ENCODE data around the gene PIN4.
"Not testable (repeated sequence)": the region's sequence is repeated elsewhere in the genome, so short reads cannot be mapped to it uniquely, and the experiment has no call there.

PIN4 gene

DNA sequence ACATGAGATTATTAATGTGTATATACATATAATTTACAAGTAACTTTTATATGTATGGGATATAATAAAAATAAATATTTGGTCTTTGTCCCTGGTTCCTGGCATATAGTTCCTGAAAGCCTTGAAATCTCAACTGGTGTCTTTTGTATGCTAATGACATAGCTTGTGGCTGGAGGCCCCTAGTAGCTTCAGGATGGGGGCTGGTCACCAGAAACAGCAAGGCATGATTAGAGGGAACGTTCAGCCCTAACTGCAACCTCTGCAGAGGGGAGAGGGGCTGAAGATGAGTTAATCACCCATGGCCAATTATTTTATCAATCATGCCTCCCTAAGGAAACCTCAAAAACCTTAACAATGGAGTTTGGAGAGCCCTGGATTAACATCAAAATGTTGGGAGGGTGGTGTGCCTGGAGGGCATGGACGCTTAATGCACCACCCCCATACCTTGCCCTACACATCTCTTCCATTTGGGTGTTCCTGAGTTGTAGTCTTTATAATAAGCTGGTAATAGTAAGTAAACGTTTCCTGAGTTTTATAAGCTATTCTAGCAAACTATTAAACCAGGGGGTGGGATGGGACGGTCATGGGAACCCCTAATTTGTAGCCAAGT is 21.3 kb downstream of the PIN4 start:
- no peak for DNase-seq (ENCODE audit: low spot score)

GRCh38 chrX:72203421-72203820 is 21.9 kb downstream of the PIN4 start:
- DNase-seq (ENCODE audit: low spot score), result no peak

- DNase-seq (ENCODE audit: low spot score), result no peak
Measured at GRCh38 chrX:72205706-72206105, 24.1 kb downstream of the PIN4 start.

GRCh38 chrX:72207366-72207765 is 25.8 kb downstream of the PIN4 start:
- no peak for DNase-seq (ENCODE audit: low spot score)

DNA sequence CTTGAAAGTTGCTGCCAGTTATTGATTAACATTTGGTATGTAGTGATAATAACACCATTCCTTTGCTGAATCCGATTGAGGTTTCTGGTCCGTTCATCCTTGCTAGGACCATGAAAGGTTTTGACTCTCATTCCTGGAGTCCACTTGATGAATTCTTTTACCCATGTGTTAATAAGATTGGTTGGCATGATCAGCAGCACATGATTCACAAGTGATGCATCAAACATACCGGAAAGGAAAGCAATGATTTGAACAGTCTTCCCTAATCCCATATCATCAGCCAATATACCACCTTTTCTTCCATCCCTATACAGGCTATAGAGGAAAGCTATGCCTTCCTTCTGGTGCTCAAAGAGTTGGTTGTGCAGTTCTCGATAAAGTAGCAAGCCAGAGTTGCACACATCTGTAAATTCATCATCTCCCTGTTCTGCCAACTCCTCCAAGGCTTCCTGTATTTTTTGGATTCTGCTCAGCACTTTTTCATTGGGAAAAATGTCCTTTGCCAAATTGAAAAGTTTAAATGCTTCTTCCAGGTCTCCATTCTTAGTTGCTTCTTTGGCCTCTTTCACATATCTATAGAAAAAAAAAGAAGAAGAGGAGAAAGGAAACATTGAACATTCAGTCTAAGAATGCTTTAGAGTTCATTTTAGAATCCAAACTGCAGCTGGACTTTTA is 26.7 kb downstream of the PIN4 start:
- no peak for DNase-seq (ENCODE audit: low spot score)

- no peak for DNase-seq (ENCODE audit: low spot score)
Measured at GRCh38 chrX:72216973-72217372, 35.4 kb downstream of the PIN4 start.

DNA sequence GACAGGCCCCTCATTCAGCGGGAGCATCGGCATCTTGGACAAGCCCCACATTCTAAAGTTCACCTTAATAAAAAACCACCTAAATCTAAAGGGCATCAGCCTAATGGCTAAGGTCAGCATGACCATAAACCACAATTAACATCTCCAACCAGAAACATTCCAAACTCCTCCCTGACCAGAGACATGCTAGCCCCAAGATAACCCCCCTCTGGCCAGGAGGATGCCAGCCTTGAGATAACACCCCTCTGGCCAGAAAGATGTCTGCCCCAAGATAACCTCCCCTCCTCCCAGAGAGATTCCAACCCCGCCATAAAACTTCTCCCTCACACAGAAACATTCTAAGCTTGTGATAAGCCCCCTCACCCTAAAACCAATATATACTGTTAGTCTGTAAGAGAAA is 38.8 kb downstream of the PIN4 start:
- not testable (repeated sequence) for DNase-seq (ENCODE audit: low spot score)

GRCh38 chrX:72230290-72230689 is 48.7 kb downstream of the PIN4 start:
- no peak for DNase-seq (ENCODE audit: low spot score)

- peak; percentile 39 for DNase-seq (ENCODE audit: low spot score)
Measured at GRCh38 chrX:72236841-72237240, 55.3 kb downstream of the PIN4 start.

- no peak for DNase-seq (ENCODE audit: low spot score)
Measured at GRCh38 chrX:72238183-72238582, 56.6 kb downstream of the PIN4 start.

DNA sequence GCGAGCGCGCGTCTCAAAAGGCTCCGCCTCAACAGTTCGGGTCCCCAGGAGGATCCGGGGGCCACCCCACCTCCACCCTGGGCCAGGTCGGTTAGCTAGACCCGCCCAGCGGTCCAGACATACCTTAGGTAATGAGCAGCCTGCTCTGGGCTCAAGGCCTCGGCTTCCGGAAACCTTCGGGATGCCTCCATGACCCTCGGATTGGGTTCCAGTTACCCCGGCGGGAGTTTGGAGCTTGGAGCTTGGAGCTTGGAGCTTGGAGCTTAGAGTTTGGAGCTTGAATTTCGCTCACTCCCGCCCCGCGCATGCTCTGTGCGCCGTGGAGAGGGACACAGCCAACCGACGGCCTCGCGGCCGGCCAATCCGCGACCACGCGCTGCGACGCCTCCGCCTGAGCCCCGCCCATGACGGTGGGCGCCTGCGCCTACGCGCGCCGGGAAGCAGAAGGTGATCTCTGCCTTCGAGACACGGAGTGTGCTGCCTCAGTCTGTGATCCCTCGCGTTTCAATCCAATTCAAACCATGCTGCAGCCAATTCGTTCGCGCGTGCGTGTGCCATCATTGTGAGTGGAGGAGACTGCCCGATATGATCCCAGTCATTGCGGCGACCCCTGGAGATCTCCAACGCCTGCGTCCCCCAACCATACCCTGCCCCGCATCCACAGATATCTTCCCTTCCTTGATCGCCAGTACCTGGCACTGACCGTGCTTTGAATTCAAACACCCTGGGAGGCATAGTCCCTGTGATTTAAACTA is 57.3 kb downstream of the PIN4 start, which contains the start of gene ERCC6L:
TSS of gene ERCC6L (minus strand) at position 307 of the 755 bp plus-strand sequence. CDS start at position 191, 116 bp downstream.
- DNase-seq (ENCODE audit: low spot score), result peak; percentile 94

GRCh38 chrX:72240976-72241375 is 59.4 kb downstream of the PIN4 start:
- DNase-seq (ENCODE audit: low spot score), result no peak

DNA sequence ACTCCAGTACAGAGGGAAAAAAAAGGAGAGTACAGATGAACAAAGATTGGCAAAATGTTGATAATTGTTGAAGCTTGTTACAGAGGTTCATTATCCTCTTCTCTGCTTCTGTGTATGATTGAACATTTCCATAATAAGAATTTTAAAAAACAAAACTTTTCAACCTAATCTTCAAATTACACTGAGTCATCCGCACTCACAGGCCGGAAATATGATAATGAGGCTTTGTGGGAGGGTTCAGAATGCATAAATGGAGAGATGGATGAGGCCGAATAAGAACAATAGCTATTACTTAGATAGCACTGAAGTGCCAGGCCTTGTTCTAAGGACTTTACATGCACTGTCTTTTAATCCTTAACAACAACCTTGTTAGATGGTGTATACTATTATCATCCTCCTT is 61.9 kb downstream of the PIN4 start:
- DNase-seq (ENCODE audit: low spot score), result no peak

DNA sequence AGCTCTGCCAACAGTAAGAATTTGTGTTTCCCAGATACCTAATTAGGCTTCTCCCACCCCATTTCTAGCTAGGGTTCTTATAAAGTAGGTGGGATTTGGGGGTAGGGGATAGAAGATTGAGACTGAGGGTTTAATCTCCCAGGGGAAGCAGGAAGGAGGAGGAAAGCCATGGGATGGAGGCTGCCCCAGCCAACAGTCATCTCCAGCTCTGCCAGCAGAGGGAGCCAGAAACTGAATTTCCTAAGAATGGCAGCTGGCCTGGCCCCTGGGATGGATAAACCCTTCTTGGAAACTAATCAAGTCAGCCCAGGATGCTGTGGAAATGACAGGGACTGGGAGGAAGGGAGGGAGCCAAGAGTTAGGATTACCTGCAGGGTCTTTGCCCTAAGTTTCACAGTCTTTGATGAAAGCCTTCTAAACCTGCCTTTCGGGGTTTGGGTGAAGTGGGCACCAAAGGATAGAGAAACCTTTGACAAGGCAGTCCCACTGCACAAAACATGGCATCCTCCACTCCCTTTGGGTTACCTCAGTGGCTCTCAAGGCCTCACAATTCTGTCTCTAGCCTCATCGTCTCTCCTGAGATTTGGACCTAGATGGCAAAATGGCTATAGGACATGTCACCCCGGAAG is 64.0 kb downstream of the PIN4 start:
- DNase-seq (ENCODE audit: low spot score), result peak; percentile 86

- no peak for DNase-seq (ENCODE audit: low spot score)
Measured at GRCh38 chrX:72247206-72247942, 65.8 kb downstream of the PIN4 start.
